Measurements from ENCODE around the gene DISP3. TPM values are rescaled to one million over a fixed set of nuclear protein-coding genes. Genes with fewer than 3 reads are reported as not detected.

The DISP3 gene
- total RNA-seq, 1 donor from 2014 or later = not detected

DNA sequence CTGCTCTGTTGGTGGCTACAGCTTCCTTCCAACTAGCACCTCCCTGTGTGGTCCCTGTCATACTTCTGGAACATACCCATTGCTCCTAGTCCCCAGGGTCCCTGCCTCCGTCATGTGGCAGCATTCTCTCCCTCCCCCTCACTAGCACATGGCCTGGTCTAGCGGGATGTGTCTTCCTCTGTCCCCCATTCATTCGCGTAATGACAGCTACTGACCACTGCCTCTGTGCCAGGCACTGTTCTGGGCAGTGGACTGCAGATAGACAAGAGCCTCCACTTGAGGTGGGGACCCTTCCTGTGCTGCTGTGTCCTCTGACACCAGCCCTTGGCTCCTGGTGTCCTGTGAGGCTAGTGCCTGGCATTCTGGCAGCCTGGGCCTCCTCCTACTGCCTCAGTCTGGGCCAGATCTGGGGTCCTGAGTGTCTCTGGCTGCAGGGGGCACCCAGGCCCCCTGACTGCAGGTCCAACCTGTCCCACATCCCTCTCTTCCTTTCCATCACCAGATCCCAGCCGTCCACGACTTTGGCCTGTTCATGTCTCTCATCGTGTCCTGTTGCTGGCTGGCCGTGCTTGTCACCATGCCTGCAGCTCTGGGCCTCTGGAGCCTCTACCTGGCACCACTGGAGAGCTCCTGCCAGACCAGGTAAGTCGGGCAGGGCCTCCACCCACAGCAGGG is 38.1 kb downstream of the DISP3 start:
- FAIRE-seq = peak; percentile 85
- no peak for DNase-seq (ENCODE audit: low read depth)
- H3K36me3 ChIP-seq (ENCODE audit: control insufficient read depth, insufficient read depth, low read length) = no peaks in the 10 kb centered on the region
- no peak overlapping the region for H3K4me3 ChIP-seq (ENCODE audit: low read depth, low read length)
- H3K27me3 ChIP-seq (ENCODE audit: control insufficient read depth, insufficient read depth, low read length) = no peaks in the 10 kb centered on the region
- TF ChIP-seq, protein P1, sequence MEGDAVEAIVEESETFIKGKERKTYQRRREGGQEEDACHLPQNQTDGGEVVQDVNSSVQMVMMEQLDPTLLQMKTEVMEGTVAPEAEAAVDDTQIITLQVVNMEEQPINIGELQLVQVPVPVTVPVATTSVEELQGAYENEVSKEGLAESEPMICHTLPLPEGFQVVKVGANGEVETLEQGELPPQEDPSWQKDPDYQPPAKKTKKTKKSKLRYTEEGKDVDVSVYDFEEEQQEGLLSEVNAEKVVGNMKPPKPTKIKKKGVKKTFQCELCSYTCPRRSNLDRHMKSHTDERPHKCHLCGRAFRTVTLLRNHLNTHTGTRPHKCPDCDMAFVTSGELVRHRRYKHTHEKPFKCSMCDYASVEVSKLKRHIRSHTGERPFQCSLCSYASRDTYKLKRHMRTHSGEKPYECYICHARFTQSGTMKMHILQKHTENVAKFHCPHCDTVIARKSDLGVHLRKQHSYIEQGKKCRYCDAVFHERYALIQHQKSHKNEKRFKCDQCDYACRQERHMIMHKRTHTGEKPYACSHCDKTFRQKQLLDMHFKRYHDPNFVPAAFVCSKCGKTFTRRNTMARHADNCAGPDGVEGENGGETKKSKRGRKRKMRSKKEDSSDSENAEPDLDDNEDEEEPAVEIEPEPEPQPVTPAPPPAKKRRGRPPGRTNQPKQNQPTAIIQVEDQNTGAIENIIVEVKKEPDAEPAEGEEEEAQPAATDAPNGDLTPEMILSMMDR (IDR thresholded peaks at IDR 0.05; ENCODE audit: insufficient read depth, low read length, severe bottlenecking) = no peak

DNA sequence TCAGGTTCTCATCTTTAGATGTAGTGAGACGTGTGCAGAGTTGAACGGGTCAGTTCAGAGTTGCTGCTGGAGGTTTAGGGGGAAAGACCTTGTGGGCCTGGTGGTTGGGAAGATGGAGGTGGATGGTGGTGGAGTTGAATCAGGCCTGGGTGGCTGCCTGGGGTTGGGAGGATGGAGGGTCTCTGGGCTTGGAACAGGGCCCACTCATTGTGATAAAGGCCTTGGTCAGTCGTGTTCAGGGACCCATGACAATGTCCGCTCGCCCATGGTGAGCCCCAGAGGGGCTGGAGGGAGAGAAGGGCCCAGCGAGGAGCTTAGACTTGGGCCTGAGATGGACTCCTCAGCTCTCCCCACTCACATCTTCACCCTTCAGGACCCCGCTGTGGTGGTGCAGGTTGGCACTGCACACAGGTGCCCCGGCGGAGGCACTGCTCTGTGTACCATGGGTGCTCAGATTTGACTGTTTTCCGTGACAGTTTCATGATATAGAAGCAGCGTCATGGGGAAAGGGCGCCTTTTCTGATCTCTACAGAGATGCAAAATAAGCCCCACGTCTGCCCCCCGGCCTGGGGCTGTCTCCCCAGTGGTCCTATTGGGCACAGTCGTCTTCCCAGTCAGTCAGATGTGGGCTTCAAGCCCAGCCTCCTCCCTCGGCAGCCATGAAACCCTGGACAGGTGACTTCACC is 39.2 kb downstream of the DISP3 start:
- DNase-seq (ENCODE audit: low read depth) = no peak

DNA sequence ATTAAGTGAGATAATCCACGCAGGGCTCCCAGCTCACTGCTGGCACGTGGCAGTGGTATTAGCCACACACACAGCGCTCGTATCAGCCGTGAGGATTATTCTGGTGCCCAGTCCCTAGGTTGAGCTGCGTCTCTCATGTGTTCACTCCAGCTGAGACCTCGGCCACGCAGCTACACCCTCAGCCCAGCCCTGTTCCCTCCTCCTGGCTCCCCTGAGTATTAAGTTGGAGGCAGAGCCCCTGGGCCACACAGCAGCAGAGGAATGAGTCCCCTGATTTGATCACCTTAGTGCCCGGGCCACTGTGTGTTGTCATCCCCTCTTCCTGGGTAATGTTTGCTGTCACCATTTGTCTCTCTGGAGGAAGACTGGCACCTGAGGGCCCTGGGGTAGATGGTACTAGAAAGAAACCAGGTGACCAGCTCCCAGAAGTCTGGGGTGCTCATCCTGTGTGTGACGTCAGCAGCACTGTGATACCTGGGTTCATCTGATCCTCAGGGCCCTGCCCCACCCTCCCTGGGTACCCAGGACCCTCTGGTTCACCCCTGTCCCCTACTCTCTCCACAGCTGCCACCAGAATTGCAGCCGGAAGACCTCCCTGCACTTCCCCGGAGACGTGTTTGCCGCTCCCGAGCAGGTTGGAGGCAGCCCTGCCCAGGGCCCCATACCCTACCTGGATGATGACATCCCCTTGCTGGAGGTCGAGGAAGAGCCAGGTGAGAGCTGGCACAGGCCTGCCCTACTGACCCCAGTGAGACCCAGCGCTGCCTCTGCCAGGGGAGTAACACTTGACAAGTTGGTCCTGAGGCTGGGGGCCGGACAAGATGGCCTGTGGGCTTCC is 40.1 kb downstream of the DISP3 start:
- Histone ChIP-seq H3K36me3 (ENCODE audit: control insufficient read depth, insufficient read depth, low read length) (no peaks in the 10 kb centered on the region), H3K27me3 (ENCODE audit: control insufficient read depth, insufficient read depth, low read length) (no peaks in the 10 kb centered on the region), H3K4me3 (ENCODE audit: low read depth, low read length) (no peak overlapping the region)
- DNase-seq (ENCODE audit: low read depth) (no peak), FAIRE-seq (no peak)
- TF ChIP-seq, protein P1 (IDR thresholded peaks at IDR 0.05; ENCODE audit: insufficient read depth, low read length, severe bottlenecking) = no peak

More for the DNA sequence above, 39.2 kb downstream of the DISP3 start:
- no peaks in the 10 kb centered on the region for H3K36me3 ChIP-seq (ENCODE audit: control insufficient read depth, insufficient read depth, low read length)
- H3K27me3 ChIP-seq (ENCODE audit: control insufficient read depth, insufficient read depth, low read length) = no peaks in the 10 kb centered on the region
- no peak overlapping the region for H3K4me3 ChIP-seq (ENCODE audit: low read depth, low read length)
- TF ChIP-seq, protein P1 (IDR thresholded peaks at IDR 0.05; ENCODE audit: insufficient read depth, low read length, severe bottlenecking) = no peak
- no peak for FAIRE-seq

DNA sequence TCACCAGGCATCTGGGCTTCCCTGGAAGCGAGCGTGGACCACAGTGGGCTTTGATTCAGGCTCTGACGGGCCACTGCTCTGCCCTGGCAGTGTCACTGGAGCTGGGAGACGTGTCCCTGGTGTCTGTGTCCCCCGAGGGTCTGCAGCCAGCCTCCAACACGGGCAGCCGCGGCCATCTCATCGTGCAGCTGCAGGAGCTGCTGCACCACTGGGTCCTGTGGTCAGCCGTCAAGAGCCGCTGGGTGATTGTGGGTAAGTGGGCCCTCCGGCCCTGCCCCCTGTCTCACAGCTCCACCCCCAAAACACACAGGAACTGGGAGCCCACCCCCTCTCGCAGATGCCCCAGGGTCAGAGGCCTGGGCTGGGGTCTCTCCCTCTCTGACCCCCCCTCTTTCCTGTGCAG is 40.7 kb downstream of the DISP3 start:
- Histone ChIP-seq H3K27me3 (ENCODE audit: control insufficient read depth, insufficient read depth, low read length) (no peaks in the 10 kb centered on the region), H3K4me3 (ENCODE audit: low read depth, low read length) (no peak overlapping the region), H3K36me3 (ENCODE audit: control insufficient read depth, insufficient read depth, low read length) (no peaks in the 10 kb centered on the region)
- DNase-seq (ENCODE audit: low read depth) (no peak), FAIRE-seq (no peak)
- TF ChIP-seq, protein P1 (IDR thresholded peaks at IDR 0.05; ENCODE audit: insufficient read depth, low read length, severe bottlenecking) = no peak

- Histone ChIP-seq H3K27me3 (ENCODE audit: control insufficient read depth, insufficient read depth, low read length) (no peaks in the 10 kb centered on the region), H3K36me3 (ENCODE audit: control insufficient read depth, insufficient read depth, low read length) (no peaks in the 10 kb centered on the region), H3K4me3 (ENCODE audit: low read depth, low read length) (no peak overlapping the region)
- DNase-seq (ENCODE audit: low read depth) (no peak), FAIRE-seq (no peak)
- TF ChIP-seq, protein P1 (IDR thresholded peaks at IDR 0.05; ENCODE audit: insufficient read depth, low read length, severe bottlenecking) = no peak
These were observed 41.7 kb downstream of the DISP3 start for GRCh38 chr1:11520531-11521233.

All from bronchial epithelial cell (primary cell).